Neuronal stem cell (in vitro differentiated cells): Measurements from ENCODE around the gene GAS7.

Experiments
- DNase-seq: peaks from one replicate; pipeline ENCODE4 v3.0.0-alpha.2; 2013; ENCODE audit warnings: low spot score
- H2AFZ ChIP-seq: one replicate; pipeline ENCODE4 v1.6.1; 2013; ENCODE audit warnings: mild to moderate bottlenecking, low read length, inconsistent platforms
- H2AK5ac ChIP-seq: 2 replicates; pipeline ENCODE4 v1.6.1; 2013; ENCODE audit warnings: low read depth, mild to moderate bottlenecking, inconsistent platforms, low read length, moderate library complexity, mixed read lengths
- H2BK120ac ChIP-seq: 2 replicates; pipeline ENCODE4 v1.6.1; 2013; ENCODE audit warnings: low read depth, mild to moderate bottlenecking, inconsistent platforms, low read length, moderate library complexity, mixed read lengths
- H2BK12ac ChIP-seq: one replicate; pipeline ENCODE4 v1.6.1; 2013; ENCODE audit warnings: low read length, inconsistent platforms
- H2BK15ac ChIP-seq: 2 replicates; pipeline ENCODE4 v1.6.1; 2013; ENCODE audit warnings: mild to moderate bottlenecking, low read length, inconsistent platforms, mixed read lengths
- H2BK5ac ChIP-seq: one replicate; pipeline ENCODE4 v1.6.1; 2013; ENCODE audit warnings: inconsistent platforms, mild to moderate bottlenecking, low read length, moderate library complexity
- H3K14ac ChIP-seq: one replicate; pipeline ENCODE4 v1.6.1; 2013; ENCODE audit warnings: low read length, inconsistent platforms
- H3K18ac ChIP-seq: 2 replicates; pipeline ENCODE4 v1.6.1; 2013; ENCODE audit warnings: low read length, inconsistent platforms
- H3K23ac ChIP-seq: 2 replicates; pipeline ENCODE4 v1.6.1; 2013; ENCODE audit warnings: low read depth, mild to moderate bottlenecking, mixed read lengths, low read length, inconsistent platforms; ENCODE audit not compliant: poor library complexity
- H3K27ac ChIP-seq: replicated peaks from 3 replicates; pipeline ENCODE4 v1.5.1; 2013; ENCODE audit warnings: low read length, inconsistent platforms
- H3K27me3 ChIP-seq, 3 experiments: 2 replicates each; pipeline ENCODE4 v1.6.1; 2013; ENCODE audit warnings: low read length in 3 of 3, mild to moderate bottlenecking in 2 of 3, inconsistent platforms in 1 of 3, low read depth in 1 of 3, mixed read lengths in 1 of 3, moderate library complexity in 1 of 3; ENCODE audit not compliant: control insufficient read depth in 3 of 3, insufficient read depth in 3 of 3
- H3K36me3 ChIP-seq, 2 donors: replicated peaks in 1 of 2; 2 replicates each; pipeline ENCODE4 v1.6.1; 2013; ENCODE audit warnings: low read length in 2 of 2; ENCODE audit not compliant: control insufficient read depth in 2 of 2, insufficient read depth in 2 of 2
- H3K4ac ChIP-seq: 2 replicates; pipeline ENCODE4 v1.6.1; 2013; ENCODE audit warnings: inconsistent platforms, mild to moderate bottlenecking, low read length, moderate library complexity
- H3K4me1 ChIP-seq, 2 donors: 1 replicate in 1 of 2; 2 replicates in 1 of 2; pipeline ENCODE4 v1.6.1; 2013; ENCODE audit warnings: low read length in 2 of 2, low read depth in 1 of 2; ENCODE audit not compliant: control insufficient read depth in 2 of 2, insufficient read depth in 1 of 2
- H3K4me2 ChIP-seq: one replicate; pipeline ENCODE4 v1.6.1; 2013; ENCODE audit warnings: mild to moderate bottlenecking, low read length, inconsistent platforms; ENCODE audit not compliant: insufficient read depth, poor library complexity, severe bottlenecking
- H3K4me3 ChIP-seq, 2 donors: 2 replicates each; pipeline ENCODE4 v1.5.1; 2013; ENCODE audit warnings: low read length in 2 of 2, mild to moderate bottlenecking in 2 of 2, inconsistent platforms in 1 of 2, moderate library complexity in 1 of 2
- H3K79me1 ChIP-seq: one replicate; pipeline ENCODE4 v1.6.1; 2013; ENCODE audit warnings: low read depth, mild to moderate bottlenecking, inconsistent platforms, low read length, moderate library complexity
- H3K9ac ChIP-seq: one replicate; pipeline ENCODE4 v1.6.1; 2013; ENCODE audit warnings: mild to moderate bottlenecking, low read depth, low read length, inconsistent platforms; ENCODE audit not compliant: poor library complexity
- H3K9me3 ChIP-seq, 2 donors: replicated peaks in 1 of 2; 2 replicates each; pipeline versions ENCODE3 to v1.6.1; 2013; ENCODE audit warnings: low read length in 2 of 2, mild to moderate bottlenecking in 2 of 2, inconsistent platforms in 1 of 2, low read depth in 1 of 2, mixed read lengths in 1 of 2, moderate library complexity in 1 of 2; ENCODE audit not compliant: control insufficient read depth in 2 of 2, insufficient read depth in 1 of 2
- H4K8ac ChIP-seq: one replicate; pipeline ENCODE4 v1.6.1; 2013; ENCODE audit warnings: low read depth, mild to moderate bottlenecking, inconsistent platforms, low read length, moderate library complexity
- H4K91ac ChIP-seq: one replicate; pipeline ENCODE4 v1.6.1; 2013; ENCODE audit warnings: low read length, low read depth, mild to moderate bottlenecking, inconsistent platforms; ENCODE audit not compliant: poor library complexity
- WGBS, 2 donors: extraction: QIAGEN DNeasy Blood & Tissue Kit; methylation state at CpG; one replicate each; pipeline ENCODE4 v1.1.7; 2013; ENCODE audit warnings: missing lambda C conversion rate in 2 of 2, mixed read lengths in 1 of 2; ENCODE audit not compliant: insufficient read length in 2 of 2, insufficient replicate concordance in 1 of 2; ENCODE audit errors: extremely low coverage in 2 of 2; 5-methylcytosine and 5-hydroxymethylcytosine counted together

The GAS7 gene

GRCh38 chr17:10035885-10036284, 162.5 kb downstream of the GAS7 start:
- DNase-seq: no peak
- 100% methylated on average over 1 of the region's 4 CpGs; no CpG with 5 or more reads in 1 of the 2 donors for WGBS, 2 donors
- Histone ChIP-seq H3K9ac (no peak overlapping the region), H3K4me2 (no peak overlapping the region), H3K4me3 (no peak overlapping the region), H3K27ac (no peak overlapping the region), H3K27me3 (no peaks in the 10 kb centered on the region), H2BK120ac (no peak overlapping the region), H3K14ac (no peak overlapping the region), H3K23ac (no peak overlapping the region), H3K4me1 (peaks cover 0 to 14% of the 10 kb centered on the region in 2 donors), H4K8ac (no peak overlapping the region), H3K4ac (no peak overlapping the region), H4K91ac (no peak overlapping the region), H3K9me3 (no peaks in the 10 kb centered on the region), H2AK5ac (no peak overlapping the region), H3K36me3 (no peaks in the 10 kb centered on the region), H2BK12ac (no peak overlapping the region), H2BK15ac (no peak overlapping the region), H2BK5ac (no peak overlapping the region), H3K79me1 (no peaks in the 10 kb centered on the region), H3K18ac (no peak overlapping the region), H2AFZ (no peak overlapping the region)

- no peak overlapping the region for H2BK5ac ChIP-seq
- no peak overlapping the region for H2BK12ac ChIP-seq
- peak overlapping the region; percentile 35 for H2BK15ac ChIP-seq
- H3K14ac ChIP-seq: no peak overlapping the region
- H3K36me3 ChIP-seq: no peaks in the 10 kb centered on the region
- no peaks in the 10 kb centered on the region for H3K27me3 ChIP-seq
- H3K9ac ChIP-seq: no peak overlapping the region
- DNase-seq: no peak
- H3K18ac ChIP-seq: peak overlapping the region; percentile 72
- no peak overlapping the region for H4K8ac ChIP-seq
- no peak overlapping the region for H3K4me3 ChIP-seq
- peak overlapping the region; percentile 45 for H2AK5ac ChIP-seq
- no peak overlapping the region for H2AFZ ChIP-seq
- H3K23ac ChIP-seq: no peak overlapping the region
- H4K91ac ChIP-seq: no peak overlapping the region
- H3K27ac ChIP-seq: no peak overlapping the region
- H3K4ac ChIP-seq: no peak overlapping the region
- no peak overlapping the region for H3K4me2 ChIP-seq
- H3K4me1 ChIP-seq: peaks cover 0 to 14% of the 10 kb centered on the region in 2 donors
- no peaks in the 10 kb centered on the region for H3K9me3 ChIP-seq
- no peak overlapping the region for H2BK120ac ChIP-seq
- no CpG with 5 or more reads among the region's 15 CpGs for WGBS, 2 donors
- H3K79me1 ChIP-seq: no peaks in the 10 kb centered on the region
Observed at GRCh38 chr17:10034719-10035475, 163.5 kb downstream of the GAS7 start.

GRCh38 chr17:10033959-10034358, 164.4 kb downstream of the GAS7 start:
- Histone ChIP-seq H3K14ac (no peak overlapping the region), H2BK120ac (no peak overlapping the region), H3K27me3 (no peaks in the 10 kb centered on the region), H2BK12ac (no peak overlapping the region), H3K27ac (no peak overlapping the region), H2BK15ac (peak overlapping the region; percentile 31), H3K4me3 (no peak overlapping the region), H2BK5ac (no peak overlapping the region), H3K79me1 (no peaks in the 10 kb centered on the region), H3K9me3 (no peaks in the 10 kb centered on the region), H3K4me2 (no peak overlapping the region), H2AK5ac (peak overlapping the region; percentile 17), H4K8ac (no peak overlapping the region), H3K18ac (peak overlapping the region; percentile 22), H3K4ac (no peak overlapping the region), H3K23ac (no peak overlapping the region), H4K91ac (no peak overlapping the region), H2AFZ (no peak overlapping the region), H3K36me3 (no peaks in the 10 kb centered on the region), H3K9ac (no peak overlapping the region), H3K4me1 (peaks cover 0 to 14% of the 10 kb centered on the region in 2 donors)
- no peak for DNase-seq
- no CpG with 5 or more reads among the region's 8 CpGs for WGBS, 2 donors

GRCh38 chr17:10033449-10033848, 165.0 kb downstream of the GAS7 start:
- Histone ChIP-seq H2BK5ac (no peak overlapping the region), H3K27ac (no peak overlapping the region), H3K79me1 (no peaks in the 10 kb centered on the region), H3K14ac (no peak overlapping the region), H3K4ac (no peak overlapping the region), H3K18ac (peak overlapping the region; percentile 77), H2BK15ac (peak overlapping the region; percentile 31), H3K27me3 (no peaks in the 10 kb centered on the region), H3K4me3 (no peak overlapping the region), H3K4me1 (peaks cover 0 to 14% of the 10 kb centered on the region in 2 donors), H3K9ac (no peak overlapping the region), H2AK5ac (peak overlapping the region; percentile 17), H4K91ac (no peak overlapping the region), H3K23ac (no peak overlapping the region), H3K9me3 (no peaks in the 10 kb centered on the region), H4K8ac (no peak overlapping the region), H2BK12ac (no peak overlapping the region), H3K36me3 (no peaks in the 10 kb centered on the region), H2AFZ (no peak overlapping the region), H2BK120ac (no peak overlapping the region), H3K4me2 (no peak overlapping the region)
- WGBS, 2 donors: no CpG with 5 or more reads among the region's 10 CpGs
- no peak for DNase-seq
